HCT116 (cell line): ENCODE data around the gene HLCS.

ENCODE experiments used
- CTCF ChIP-seq, 3 experiments: fragments of 200-600 bp in 1 of 3; sonication (generic) in 1 of 3; IDR thresholded peaks in 2 of 3; conservative IDR thresholded peaks in 1 of 3; 2 replicates each; pipeline ENCODE4 v1.5.1; 2012 to 2017; ENCODE audit warnings: low read depth in 2 of 3, low read length in 2 of 3, antibody characterized with exemption in 1 of 3, borderline replicate concordance in 1 of 3, control low read depth in 1 of 3, mild to moderate bottlenecking in 1 of 3, mixed read lengths in 1 of 3, mixed run types in 1 of 3, moderate library complexity in 1 of 3; ENCODE audit not compliant: insufficient read depth in 1 of 3
- EGR1 ChIP-seq: IDR thresholded peaks from 2 replicates; pipeline ENCODE4 v1.6.1; 2012; ENCODE audit warnings: low read depth
- JUND ChIP-seq: IDR thresholded peaks from 2 replicates; pipeline ENCODE4 v1.6.1; 2012
- MAX ChIP-seq: IDR thresholded peaks from 2 replicates; pipeline ENCODE4 v1.6.1; 2012
- POLR2A ChIP-seq: IDR thresholded peaks from 2 replicates; pipeline ENCODE4 v1.7.0; 2011; ENCODE audit warnings: borderline replicate concordance; ENCODE audit not compliant: insufficient read depth, insufficient read length; ENCODE audit errors: extremely low read depth
- RAD21 ChIP-seq: IDR thresholded peaks from 2 replicates; pipeline ENCODE4 v1.6.1; 2012; ENCODE audit warnings: low read depth, mild to moderate bottlenecking
- REST ChIP-seq: IDR thresholded peaks from 2 replicates; pipeline ENCODE4 v1.6.1; 2012; ENCODE audit warnings: low read depth
- SIN3A ChIP-seq: IDR thresholded peaks from 2 replicates; pipeline ENCODE4 v1.6.1; 2012; ENCODE audit warnings: low read depth
- SRF ChIP-seq: IDR thresholded peaks from 2 replicates; pipeline ENCODE4 v1.6.1; 2012; ENCODE audit warnings: low read depth
- YY1 ChIP-seq: IDR thresholded peaks from 2 replicates; pipeline ENCODE4 v1.6.1; 2011; ENCODE audit warnings: low read length, low read depth, moderate library complexity, mild to moderate bottlenecking; ENCODE audit not compliant: insufficient replicate concordance; ENCODE audit errors: extremely low read depth
- ZBTB33 ChIP-seq: IDR thresholded peaks from 2 replicates; pipeline ENCODE4 v1.6.1; 2011; ENCODE audit warnings: mild to moderate bottlenecking, low read length, moderate library complexity; ENCODE audit not compliant: insufficient replicate concordance; ENCODE audit errors: extremely low read depth
- ZNF274 ChIP-seq: fragments of 200-500 bp; sonication (Bioruptor generic); IDR thresholded peaks from 2 replicates; pipeline ENCODE4 v1.6.1; 2014; ENCODE audit warnings: mild to moderate bottlenecking, low read depth, low read length, inconsistent platforms

GRCh38 chr21:36703626-36704280 lies 262.7 kb downstream of the HLCS start:
- TF ChIP-seq ZBTB33, result no peak
- no peak for TF ChIP-seq YY1
- TF ChIP-seq JUND, result no peak
- no peak for TF ChIP-seq CTCF (IDR thresholded peaks at IDR 0.05 in 2 of 3, conservative IDR thresholded peaks at IDR 0.05 in 1 of 3; ENCODE audit: borderline replicate concordance in 1 of 3, insufficient read depth in 1 of 3, low read depth in 2 of 3, low read length in 2 of 3)
- TF ChIP-seq SRF, result no peak
- no peak for TF ChIP-seq POLR2A
- no peak for TF ChIP-seq ZNF274
- TF ChIP-seq MAX, result no peak
- no peak for TF ChIP-seq RAD21
- TF ChIP-seq SIN3A, result no peak
- no peak for TF ChIP-seq EGR1
- TF ChIP-seq REST, result no peak
